Hepatocyte (in vitro differentiated cells): ENCODE data around the gene SYTL4. TPM values are rescaled to one million over a fixed set of nuclear protein-coding genes. Genes with fewer than 3 reads are reported as not detected.
A peak's percentile ranks its signal among the peaks of the same experiment; 100 is the strongest.

Source experiments
- DNase-seq: peaks from one replicate; pipeline ENCODE4 v3.0.0-alpha.2; 2016; ENCODE audit warnings: low spot score
- H2AFZ ChIP-seq: fragments of 200-600 bp; sonication (generic); 2 replicates; pipeline ENCODE4 v1.6.0; 2016; ENCODE audit warnings: antibody characterized with exemption, mild to moderate bottlenecking
- H3K27ac ChIP-seq: fragments of 200-600 bp; sonication (generic); 2 replicates; pipeline ENCODE4 v1.5.1; 2016; ENCODE audit warnings: mild to moderate bottlenecking
- H3K27me3 ChIP-seq: fragments of 200-600 bp; sonication (generic); 2 replicates; pipeline ENCODE4 v1.6.1; 2016
- H3K36me3 ChIP-seq: fragments of 200-600 bp; sonication (generic); replicated peaks from 2 replicates; pipeline ENCODE4 v1.5.1; 2016; ENCODE audit warnings: low read depth; ENCODE audit not compliant: insufficient read depth
- H3K4me1 ChIP-seq: fragments of 200-600 bp; sonication (generic); 2 replicates; pipeline ENCODE4 v1.5.1; 2016; ENCODE audit warnings: mild to moderate bottlenecking, moderate library complexity; ENCODE audit not compliant: insufficient read depth
- H3K4me2 ChIP-seq: fragments of 200-600 bp; sonication (generic); 2 replicates; pipeline ENCODE4 v1.6.0; 2016
- H3K4me3 ChIP-seq: fragments of 200-600 bp; sonication (generic); 2 replicates; pipeline ENCODE4 v1.5.1; 2016; ENCODE audit warnings: mild to moderate bottlenecking
- H3K79me2 ChIP-seq: fragments of 200-600 bp; sonication (generic); 2 replicates; pipeline ENCODE4 v1.6.0; 2017; ENCODE audit warnings: mild to moderate bottlenecking
- H3K9me2 ChIP-seq: fragments of 200-600 bp; sonication (generic); replicated peaks from 2 replicates; pipeline ENCODE4 v1.6.0; 2017; ENCODE audit warnings: mild to moderate bottlenecking; ENCODE audit not compliant: insufficient read depth
- H3K9me3 ChIP-seq: fragments of 200-600 bp; sonication (generic); 2 replicates; pipeline ENCODE4 v1.5.1; 2016; ENCODE audit warnings: low read depth, mild to moderate bottlenecking
- H4K20me1 ChIP-seq: fragments of 200-600 bp; sonication (generic); 2 replicates; pipeline ENCODE4 v1.6.0; 2016; ENCODE audit warnings: mild to moderate bottlenecking; ENCODE audit not compliant: insufficient read depth, poor library complexity, severe bottlenecking
- EZH2 ChIP-seq: fragments of 200-600 bp; sonication (generic); IDR thresholded peaks from 2 replicates; pipeline ENCODE4 v1.6.1; 2016; ENCODE audit warnings: antibody characterized with exemption, mild to moderate bottlenecking, borderline replicate concordance
- EZH2phosphoT487 ChIP-seq: fragments of 200-600 bp; sonication (generic); IDR thresholded peaks from one replicate; pipeline ENCODE4 v1.6.1; 2018; ENCODE audit warnings: antibody characterized with exemption, mild to moderate bottlenecking, low read depth, moderate library complexity; ENCODE audit not compliant: unreplicated experiment, severe bottlenecking
- WGBS: methylation state at CpG from one replicate; pipeline ENCODE4 v1.1.6; 2016; ENCODE audit warnings: low lambda C conversion rate; ENCODE audit errors: missing lambda C conversion rate; 5-methylcytosine and 5-hydroxymethylcytosine counted together
- polyA plus RNA-seq: library from polyadenylated mRNA; unstranded; fragments of >200 nt; fragmentation: Nextera tagmentation; extraction: Ambion mirVana; gene quantifications from 2 replicates; pipeline ENCODE4 v1.2.1, GENCODE V29; 2016
- total RNA-seq: library from RNA; depleted of rRNA; stranded (reverse); fragments of >200 nt; gene quantifications from 2 replicates; pipeline ENCODE4 v1.2.3, GENCODE V29; 2014
- TF ChIP-seq, protein P1 (sequence below): fragments of 200-600 bp; sonication (generic); IDR thresholded peaks from 2 replicates; pipeline ENCODE4 v1.5.1; 2016; ENCODE audit warnings: antibody characterized with exemption, mild to moderate bottlenecking; ENCODE audit not compliant: poor library complexity

SYTL4 gene
- total and polyA plus RNA-seq, 2 experiments from 2014 or later = 2.4 to 3.4 TPM

DNA sequence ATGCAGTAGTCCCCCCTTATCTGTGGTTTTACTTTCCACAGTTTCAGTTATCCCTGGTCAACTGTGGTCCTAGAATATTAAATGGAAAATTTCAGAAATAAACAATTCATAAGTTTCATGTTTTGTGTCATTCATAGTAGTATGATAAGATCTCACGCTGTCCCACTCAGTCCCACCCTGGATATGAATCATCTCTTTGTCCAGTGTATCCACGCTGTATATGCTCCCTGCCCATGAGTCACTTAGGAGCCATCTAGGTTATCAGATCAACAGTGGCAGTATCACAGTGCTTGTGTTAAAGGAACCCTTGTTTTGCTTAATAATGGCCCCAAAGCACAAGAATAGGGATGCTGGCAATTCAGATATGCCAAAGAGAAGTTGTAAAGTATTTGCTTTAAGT is 16.2 kb upstream of the SYTL4 start:
- DNase-seq = no peak
- H4K20me1 ChIP-seq = no peaks in the 10 kb centered on the region
- no peaks in the 10 kb centered on the region for H3K79me2 ChIP-seq
- no peak overlapping the region for H2AFZ ChIP-seq
- no peaks in the 10 kb centered on the region for H3K27me3 ChIP-seq
- no peak overlapping the region for H3K4me2 ChIP-seq
- TF ChIP-seq EZH2 (no peak), EZH2phosphoT487 (no peak)
- TF ChIP-seq, protein P1, sequence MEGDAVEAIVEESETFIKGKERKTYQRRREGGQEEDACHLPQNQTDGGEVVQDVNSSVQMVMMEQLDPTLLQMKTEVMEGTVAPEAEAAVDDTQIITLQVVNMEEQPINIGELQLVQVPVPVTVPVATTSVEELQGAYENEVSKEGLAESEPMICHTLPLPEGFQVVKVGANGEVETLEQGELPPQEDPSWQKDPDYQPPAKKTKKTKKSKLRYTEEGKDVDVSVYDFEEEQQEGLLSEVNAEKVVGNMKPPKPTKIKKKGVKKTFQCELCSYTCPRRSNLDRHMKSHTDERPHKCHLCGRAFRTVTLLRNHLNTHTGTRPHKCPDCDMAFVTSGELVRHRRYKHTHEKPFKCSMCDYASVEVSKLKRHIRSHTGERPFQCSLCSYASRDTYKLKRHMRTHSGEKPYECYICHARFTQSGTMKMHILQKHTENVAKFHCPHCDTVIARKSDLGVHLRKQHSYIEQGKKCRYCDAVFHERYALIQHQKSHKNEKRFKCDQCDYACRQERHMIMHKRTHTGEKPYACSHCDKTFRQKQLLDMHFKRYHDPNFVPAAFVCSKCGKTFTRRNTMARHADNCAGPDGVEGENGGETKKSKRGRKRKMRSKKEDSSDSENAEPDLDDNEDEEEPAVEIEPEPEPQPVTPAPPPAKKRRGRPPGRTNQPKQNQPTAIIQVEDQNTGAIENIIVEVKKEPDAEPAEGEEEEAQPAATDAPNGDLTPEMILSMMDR = no peak
- H3K36me3 ChIP-seq = no peaks in the 10 kb centered on the region
- H3K4me3 ChIP-seq = no peak overlapping the region
- no peaks in the 10 kb centered on the region for H3K9me2 ChIP-seq
- no peaks in the 10 kb centered on the region for H3K9me3 ChIP-seq
- no peaks in the 10 kb centered on the region for H3K4me1 ChIP-seq
- WGBS = 50% methylated on average over 2 of the region's 2 CpGs
- H3K27ac ChIP-seq = no peak overlapping the region

DNA sequence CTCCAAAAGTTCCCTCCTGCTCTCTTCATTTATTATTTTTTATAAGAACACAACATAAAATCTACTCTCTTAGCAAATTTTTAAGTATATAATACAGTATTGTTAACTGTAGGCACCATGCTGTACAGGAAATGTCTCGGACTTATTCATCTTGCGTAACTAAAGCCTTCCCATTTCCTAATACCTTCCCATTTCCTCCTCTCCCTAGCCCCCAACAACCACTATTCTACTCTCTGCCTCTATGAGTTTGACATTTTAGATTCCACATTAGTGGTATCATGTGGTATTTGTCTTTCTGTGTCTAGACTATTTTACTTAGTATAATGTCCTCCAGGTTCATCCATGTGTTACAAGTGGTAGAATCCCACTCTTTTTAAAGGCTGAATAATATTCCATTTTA is 15.8 kb upstream of the SYTL4 start:
- no peaks in the 10 kb centered on the region for H3K36me3 ChIP-seq
- H3K27ac ChIP-seq = no peak overlapping the region
- no peak overlapping the region for H3K4me3 ChIP-seq
- no peak overlapping the region for H2AFZ ChIP-seq
- H3K9me2 ChIP-seq = no peaks in the 10 kb centered on the region
- H3K9me3 ChIP-seq = no peaks in the 10 kb centered on the region
- no peaks in the 10 kb centered on the region for H3K79me2 ChIP-seq
- no peak for DNase-seq
- TF ChIP-seq EZH2phosphoT487 = no peak
- TF ChIP-seq, protein P1 = no peak
- TF ChIP-seq EZH2 = no peak
- no peak overlapping the region for H3K4me2 ChIP-seq
- WGBS = 89% methylated on average over 2 of the region's 2 CpGs
- H3K27me3 ChIP-seq = no peaks in the 10 kb centered on the region
- H3K4me1 ChIP-seq = no peaks in the 10 kb centered on the region
- no peaks in the 10 kb centered on the region for H4K20me1 ChIP-seq

DNA sequence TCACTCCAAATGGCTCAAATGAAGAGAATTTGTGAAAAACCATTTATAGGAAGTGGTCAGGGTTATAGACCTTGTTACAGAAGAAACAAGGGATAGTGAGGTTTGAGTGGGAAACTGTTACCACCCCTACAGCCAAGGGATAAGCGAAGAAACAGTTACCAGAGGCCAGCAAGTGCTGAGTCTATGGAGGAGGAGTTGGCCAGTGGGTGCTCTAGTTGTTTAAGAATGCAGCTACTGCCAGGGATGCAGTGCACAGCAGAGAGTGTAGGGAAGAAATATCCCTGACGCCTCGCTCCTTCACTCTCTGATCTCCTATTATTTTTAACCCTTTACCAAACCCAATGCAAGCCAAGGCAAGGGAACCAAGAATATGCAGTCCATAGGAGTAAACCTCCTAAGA is 15.2 kb upstream of the SYTL4 start:
- Histone ChIP-seq H3K4me3 (no peak overlapping the region), H3K36me3 (no peaks in the 10 kb centered on the region), H3K9me2 (no peaks in the 10 kb centered on the region), H4K20me1 (no peaks in the 10 kb centered on the region), H3K4me2 (no peak overlapping the region), H3K79me2 (no peaks in the 10 kb centered on the region), H2AFZ (no peak overlapping the region), H3K4me1 (no peaks in the 10 kb centered on the region), H3K9me3 (no peaks in the 10 kb centered on the region), H3K27me3 (no peaks in the 10 kb centered on the region), H3K27ac (peak overlapping the region; percentile 20)
- 59% methylated on average over 3 of the region's 3 CpGs for WGBS
- TF ChIP-seq EZH2 (no peak), EZH2phosphoT487 (no peak)
- TF ChIP-seq, protein P1 = no peak
- DNase-seq = no peak

DNA sequence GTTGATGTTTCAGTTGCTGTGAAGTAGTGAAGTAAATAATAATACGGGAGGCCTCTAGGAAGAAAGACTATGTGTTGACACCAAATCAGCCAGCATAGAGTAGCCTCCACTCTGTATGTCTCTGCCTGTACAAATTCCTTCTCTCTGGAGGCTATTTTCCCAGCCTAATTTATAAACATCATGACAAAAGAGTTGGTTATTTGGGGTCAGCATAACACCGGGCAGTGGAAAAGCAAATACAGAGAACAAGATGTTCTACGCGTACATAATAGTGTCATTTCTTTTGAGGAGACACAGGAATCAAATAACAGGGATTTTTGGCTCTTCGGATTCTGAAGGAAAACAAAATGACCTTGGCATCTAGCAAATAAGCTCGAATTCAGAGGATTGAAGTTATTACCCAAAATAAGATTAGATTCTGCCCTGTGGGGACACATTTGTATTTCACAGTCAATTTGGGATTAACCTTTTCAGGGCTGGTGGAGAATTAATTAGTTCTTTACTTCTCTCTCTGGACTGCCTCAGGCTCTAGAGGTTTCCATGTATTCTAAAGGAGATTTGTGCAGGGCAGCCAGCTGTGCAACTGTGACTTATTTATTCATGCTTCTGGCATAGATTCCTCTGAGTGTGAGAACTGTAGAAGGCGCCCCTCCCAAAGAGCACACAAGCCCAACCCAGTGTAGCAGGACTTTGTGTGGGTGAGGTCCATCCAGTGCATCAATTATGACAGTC is 14.1 kb upstream of the SYTL4 start:
- Histone ChIP-seq H4K20me1 (no peaks in the 10 kb centered on the region), H2AFZ (no peak overlapping the region), H3K79me2 (no peaks in the 10 kb centered on the region), H3K27me3 (no peaks in the 10 kb centered on the region), H3K4me2 (peak overlapping the region; percentile 27), H3K9me2 (no peaks in the 10 kb centered on the region), H3K36me3 (no peaks in the 10 kb centered on the region), H3K4me3 (no peak overlapping the region), H3K9me3 (no peaks in the 10 kb centered on the region), H3K4me1 (no peaks in the 10 kb centered on the region), H3K27ac (peak overlapping the region; percentile 27)
- WGBS = 38% methylated on average over 7 of the region's 7 CpGs
- DNase-seq = no peak
- TF ChIP-seq EZH2phosphoT487 = no peak
- TF ChIP-seq EZH2 = no peak
- TF ChIP-seq, protein P1 = no peak
